GM19468 (cell line): ENCODE data around the gene FAM13B.
"Not testable (repeated sequence)": the region's sequence is repeated elsewhere in the genome, so short reads cannot be mapped to it uniquely, and the experiment has no call there.

Source experiments
- ATAC-seq: cut with Tn5 transposase; IDR thresholded peaks from one replicate; pipeline ENCODE4 v1.9.1; 2021; ENCODE audit warnings: mild to moderate bottlenecking, moderate library complexity, moderate number of reproducible peaks; ENCODE audit not compliant: unreplicated experiment; ENCODE audit errors: extremely low read depth

The FAM13B gene

DNA sequence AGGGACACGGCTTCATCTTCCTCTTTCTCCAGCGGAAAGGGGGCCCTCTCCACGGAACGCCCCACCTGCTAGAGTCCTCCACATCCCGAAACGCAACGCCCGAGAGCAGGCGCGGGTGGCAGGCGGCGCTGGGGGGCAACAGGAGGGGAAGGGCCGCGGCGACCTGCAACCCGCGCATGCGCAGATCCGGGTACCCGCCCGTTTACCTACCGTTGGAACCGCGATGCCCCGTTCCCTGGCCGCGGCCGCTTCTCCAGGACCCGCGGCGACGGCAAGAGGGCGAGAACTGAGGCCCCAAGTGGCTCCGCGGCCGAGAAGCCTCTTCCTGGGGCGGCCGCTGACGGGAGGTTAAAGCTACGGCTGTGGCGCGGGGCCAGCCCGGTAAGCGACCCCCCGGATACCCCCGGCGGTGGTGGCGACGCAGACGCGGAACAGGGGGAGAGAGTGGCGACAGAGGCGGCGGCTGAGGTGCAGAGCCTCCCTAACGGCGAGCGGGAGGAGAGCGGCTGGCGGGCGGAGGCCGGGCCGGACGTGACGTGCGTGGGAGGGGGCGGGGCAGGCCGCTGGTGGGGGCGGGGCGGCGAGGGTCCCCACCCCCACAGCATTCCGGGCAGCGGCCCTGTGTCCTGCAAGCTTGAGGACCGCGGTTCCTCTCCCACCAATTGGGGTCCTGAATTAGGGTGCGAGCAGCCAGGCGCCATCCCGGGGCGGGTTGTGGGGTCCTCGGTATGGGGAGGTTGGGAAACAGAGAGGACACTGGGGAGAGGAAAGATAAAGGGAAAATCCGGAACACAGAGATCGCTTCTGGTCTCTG lies at the start of gene FAM13B:
FAM13B (minus strand) TSS at position 508 of the 814 bp plus-strand sequence. CDS start 13,968 bp downstream, outside the sequence.
- ATAC-seq, result no peak

DNA sequence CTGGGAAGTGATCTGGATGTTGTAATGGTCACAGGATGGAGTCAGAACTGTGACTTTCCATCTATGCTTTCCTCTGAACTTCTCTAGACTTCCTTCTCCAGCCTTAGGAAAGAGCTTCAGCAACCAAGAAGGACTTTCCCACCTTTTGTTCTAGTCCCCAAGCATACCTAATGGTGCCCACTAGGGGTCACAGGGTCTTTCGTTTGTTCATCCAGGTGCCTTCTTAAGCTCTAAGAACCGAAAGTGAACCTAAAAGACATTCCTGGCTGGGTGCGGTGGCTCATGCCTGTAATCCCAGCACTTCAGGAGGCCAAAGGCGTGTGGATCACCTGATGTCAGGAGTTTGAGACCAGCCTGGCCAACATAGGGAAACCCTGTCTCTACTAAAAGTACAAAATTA lies 49.2 kb upstream of the FAM13B start:
- no peak for ATAC-seq

DNA sequence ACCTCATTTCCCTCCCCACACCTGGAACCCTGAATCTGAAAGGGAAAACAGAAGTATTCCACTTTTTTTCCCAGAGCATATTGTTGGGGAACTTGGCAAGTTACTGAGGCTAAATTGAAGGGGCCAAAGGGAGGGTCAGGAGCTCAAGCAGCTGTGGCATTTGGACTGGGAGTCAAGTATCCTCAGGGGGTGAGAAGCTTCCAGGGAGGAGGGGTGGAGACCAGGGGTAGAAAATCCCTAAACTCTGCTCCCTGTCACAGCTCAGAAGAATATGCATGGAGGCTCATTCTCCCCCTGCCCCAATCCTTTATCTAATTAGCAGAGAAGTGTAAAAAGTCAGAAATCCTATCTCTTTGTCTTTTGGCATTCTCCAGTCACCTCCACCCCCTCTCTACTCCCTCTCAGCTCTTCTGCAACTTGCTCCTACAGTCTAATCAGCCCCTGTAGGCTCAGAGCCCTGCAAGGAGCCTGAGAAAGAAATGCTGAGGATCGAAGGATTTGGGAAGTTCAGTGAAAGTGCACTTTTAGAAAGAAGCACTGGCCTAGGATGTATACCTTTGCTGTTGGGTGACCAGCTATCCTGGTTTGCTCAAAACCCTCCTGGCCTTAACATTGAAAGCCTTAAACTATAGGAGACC lies 45.2 kb upstream of the FAM13B start:
- ATAC-seq, result no peak

DNA sequence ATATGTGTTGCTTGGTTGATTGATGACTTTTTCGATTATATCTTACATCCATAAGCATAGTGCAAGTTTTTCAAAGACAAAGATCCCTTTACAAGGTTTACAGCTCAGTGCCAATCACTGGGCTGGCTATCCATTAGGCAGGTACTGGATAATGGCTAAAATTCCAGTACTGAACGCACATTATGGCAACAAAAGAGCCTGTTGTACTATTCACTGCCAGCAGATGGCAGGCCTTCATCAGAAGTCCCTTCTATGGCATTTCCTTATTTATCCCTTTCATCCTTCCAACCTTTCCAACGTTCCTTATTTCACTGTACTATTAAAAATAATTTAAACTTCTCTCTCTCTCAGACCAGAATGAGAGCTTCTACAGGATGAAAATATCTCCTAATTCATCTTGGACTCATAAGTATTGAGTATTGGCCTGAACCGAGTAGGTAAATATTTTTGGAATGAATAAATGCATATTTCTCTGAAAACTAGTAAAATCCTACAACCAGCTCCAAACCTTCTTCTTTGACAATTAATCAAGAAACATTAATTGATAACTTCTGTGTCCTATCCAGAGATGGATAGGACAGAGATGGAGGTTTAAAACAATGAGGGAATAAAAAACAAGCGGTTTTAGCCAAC lies 44.3 kb upstream of the FAM13B start:
- no peak for ATAC-seq

DNA sequence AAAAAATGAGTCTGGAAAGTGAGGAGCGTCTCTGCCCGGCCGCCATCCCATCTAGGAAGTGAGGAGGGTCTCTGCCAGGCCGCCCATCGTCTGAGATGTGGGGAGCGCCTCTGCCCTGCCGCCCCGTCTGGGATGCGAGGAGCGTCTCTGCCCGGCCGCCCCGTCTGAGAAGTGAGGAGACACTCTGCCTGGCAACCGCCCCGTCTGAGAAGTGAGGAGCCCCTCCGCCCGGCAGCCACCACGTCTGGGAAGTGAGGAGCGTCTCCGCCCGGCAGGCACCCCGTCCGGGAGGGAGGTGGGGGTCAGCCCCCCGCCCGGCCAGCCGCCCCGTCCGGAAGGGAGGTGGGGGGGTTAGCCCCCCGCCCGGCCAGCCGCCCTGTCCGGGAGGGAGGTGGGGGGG lies 37.1 kb upstream of the FAM13B start:
- not testable (repeated sequence) for ATAC-seq

DNA sequence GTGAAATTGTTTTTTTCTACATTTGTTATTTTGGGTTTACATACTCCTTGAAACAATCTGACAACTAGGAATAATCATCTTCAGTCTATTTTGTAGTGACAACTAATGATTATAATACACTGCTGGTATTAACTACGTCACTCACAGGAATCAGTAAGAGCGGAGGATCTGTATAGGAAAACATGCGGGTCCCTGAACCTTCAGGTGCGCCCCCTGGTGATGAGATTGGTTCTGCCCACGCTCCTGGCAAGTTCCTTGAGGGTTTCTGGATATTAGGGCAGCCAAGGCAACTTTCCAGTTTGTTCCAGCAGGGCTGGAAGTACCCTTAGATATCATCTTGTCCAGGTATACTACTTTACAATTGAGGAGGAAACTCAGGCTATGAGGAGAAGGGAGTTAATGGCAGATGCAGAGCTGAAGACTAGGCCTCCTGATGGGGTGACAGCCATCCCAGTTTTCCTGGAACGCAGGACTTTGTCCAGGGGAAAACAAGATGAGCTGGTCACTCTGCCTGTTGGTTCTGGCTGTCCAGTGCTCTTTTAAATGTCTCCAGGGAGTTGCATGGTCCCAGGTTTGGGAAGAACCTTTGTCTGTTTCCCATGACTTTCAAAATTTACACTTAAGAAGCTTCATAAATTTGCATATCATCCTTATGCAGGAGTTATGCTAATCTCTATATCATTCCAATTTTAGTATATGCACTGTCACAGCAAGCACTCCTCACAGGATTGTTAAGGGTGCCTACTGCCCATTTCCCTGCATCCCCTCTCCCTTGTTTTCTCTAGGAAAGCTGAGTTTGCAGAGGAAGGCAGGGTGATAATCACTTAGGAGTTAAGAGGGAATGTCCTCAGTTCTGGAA lies 36.1 kb upstream of the FAM13B start:
- ATAC-seq, result no peak

DNA sequence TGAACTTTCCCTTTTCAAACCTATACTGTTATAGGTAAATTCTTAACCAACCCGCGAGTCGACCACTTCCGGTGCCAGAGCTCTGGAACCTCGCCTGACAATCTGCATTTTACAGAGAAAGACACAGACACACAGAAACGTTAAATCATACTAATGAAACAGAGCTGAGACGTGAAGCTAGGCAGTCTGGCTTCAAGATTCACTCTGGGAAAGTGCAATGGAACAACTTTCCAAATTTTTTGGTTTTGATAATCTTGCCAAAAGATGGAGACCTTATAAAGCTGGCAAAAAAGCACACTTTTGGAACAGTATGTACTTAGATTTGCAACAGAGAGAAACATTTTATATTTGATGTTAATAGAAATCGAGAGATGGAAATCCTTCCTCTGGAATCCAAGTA lies 35.1 kb upstream of the FAM13B start:
- no peak for ATAC-seq

DNA sequence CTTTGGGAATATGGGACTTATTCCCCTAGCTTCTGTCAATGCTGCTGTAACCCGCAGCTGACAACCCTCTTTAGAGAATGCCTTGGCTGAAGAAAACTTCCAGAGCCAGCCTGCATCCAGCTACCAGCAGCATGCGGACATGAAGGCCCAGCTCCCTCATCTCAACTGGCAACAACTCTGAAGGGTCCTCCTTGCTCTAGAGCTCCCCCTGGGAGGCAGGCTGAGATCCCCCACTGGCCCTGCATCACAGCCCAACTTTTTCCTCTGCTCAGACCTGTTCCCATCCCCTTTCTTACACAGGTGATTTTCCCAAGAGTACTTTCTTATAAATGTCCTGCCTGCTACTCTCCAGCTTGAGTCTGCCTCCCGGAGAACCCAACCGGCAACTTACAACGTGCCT lies 32.2 kb upstream of the FAM13B start:
- no peak for ATAC-seq

DNA sequence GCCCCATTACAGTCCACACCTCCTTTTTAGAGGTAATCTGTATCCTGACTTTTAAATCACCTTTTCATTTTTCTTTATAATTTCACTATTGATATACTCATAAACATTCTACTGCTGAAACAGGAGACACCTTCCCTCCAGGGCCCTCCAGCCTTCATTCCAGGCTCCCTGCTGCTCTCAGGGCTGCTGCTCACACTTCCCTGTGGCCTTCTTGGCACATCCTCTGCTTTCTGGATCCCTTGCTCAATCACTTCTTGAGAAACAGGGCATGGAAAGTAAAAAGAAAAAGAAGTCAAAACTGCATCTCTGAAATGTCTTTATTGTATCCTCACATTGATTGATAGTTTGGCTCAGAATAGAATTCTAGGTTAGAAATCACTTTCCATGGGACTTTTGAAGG lies 31.6 kb upstream of the FAM13B start:
- ATAC-seq, result no peak

DNA sequence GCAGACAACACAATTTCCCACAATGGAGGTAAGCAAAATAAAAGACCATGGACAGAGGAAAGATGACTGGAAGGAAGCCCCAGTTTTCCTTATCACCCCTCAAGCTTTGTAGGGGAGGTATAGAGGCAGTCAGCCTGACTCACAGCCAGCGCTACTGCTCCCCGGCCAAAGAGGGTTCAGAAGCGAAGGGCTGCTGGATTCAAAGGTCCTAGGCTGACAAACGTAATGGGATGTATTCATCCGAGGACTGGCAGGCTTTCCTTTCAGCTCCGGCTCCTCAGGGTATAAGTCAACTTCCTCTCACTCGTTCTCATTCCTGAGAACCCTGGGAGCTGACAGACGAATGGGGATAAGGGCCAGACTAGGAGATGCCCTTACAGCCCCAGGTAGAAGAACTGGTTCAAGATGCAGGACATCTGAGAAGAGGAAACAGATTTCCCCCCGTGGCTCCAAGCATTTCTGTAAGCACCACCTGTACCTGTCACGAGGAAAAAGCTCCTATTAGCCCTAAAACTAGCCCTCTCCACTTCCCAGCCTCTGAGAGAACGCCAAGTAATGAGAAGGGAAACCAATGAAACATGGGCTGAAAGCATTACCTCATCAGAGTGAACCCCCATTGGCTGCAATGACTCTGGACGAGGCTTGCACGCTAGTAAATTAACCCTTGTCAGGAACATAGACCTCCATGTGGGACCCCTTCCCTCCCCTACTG lies 22.1 kb upstream of the FAM13B start:
- no peak for ATAC-seq

DNA sequence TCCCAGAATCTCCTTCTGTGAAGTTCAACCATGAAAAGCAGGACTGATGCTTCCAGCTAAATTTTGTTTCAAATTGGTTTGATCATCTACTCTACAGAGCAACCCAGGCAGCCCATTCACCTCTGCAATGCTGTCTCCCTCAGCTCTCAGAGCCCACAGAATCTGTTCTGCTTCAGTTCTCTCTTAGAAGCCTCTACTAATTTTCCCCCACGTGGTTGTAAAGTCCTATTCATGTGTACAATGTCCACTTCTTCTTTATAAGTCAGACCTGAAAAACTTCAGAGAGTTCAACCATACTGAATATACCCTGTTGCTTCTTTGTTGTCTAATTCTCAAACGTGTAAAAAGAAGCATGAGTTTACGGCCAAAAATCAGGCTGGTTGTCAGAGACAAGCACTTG lies 21.3 kb upstream of the FAM13B start:
- ATAC-seq, result no peak

DNA sequence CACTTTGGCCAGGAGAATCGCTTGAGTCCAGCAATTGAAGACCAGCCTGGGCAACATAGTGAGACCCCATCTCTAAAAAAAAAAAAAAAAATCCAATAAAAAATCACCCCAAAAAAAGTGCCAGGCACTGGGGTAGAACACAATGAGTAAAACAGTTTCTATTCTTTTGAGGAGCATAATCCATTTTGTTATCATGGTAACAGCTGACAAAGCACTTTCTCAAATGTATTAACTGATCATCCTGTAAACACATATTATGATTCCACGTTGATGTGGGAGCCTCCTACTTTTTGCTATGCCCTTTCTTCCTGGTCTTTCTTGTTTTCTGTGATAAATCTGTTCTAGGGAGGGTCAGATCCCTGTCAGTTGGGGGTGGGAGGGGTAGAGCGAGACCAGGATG lies 20.7 kb upstream of the FAM13B start:
- no peak for ATAC-seq

DNA sequence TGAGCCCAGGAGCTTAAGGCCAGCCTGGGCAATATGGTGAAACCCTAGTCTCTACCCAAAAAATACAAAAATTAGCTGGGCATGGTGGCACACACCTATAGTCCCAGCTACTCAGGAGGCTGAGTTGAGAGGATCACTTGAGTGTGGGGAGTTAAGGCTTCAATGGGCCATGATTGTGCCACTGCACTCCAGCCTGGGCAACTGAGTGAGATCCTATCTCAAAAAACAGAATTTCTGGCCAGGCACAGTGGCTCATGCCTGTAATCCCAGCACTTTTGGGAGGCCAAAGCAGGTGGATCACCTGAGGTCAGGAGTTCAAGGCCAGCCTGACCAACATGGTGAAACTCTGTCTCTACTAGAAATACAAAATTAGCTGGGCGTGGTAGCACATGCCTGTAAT lies 19.8 kb upstream of the FAM13B start:
- ATAC-seq, result not testable (repeated sequence)

DNA sequence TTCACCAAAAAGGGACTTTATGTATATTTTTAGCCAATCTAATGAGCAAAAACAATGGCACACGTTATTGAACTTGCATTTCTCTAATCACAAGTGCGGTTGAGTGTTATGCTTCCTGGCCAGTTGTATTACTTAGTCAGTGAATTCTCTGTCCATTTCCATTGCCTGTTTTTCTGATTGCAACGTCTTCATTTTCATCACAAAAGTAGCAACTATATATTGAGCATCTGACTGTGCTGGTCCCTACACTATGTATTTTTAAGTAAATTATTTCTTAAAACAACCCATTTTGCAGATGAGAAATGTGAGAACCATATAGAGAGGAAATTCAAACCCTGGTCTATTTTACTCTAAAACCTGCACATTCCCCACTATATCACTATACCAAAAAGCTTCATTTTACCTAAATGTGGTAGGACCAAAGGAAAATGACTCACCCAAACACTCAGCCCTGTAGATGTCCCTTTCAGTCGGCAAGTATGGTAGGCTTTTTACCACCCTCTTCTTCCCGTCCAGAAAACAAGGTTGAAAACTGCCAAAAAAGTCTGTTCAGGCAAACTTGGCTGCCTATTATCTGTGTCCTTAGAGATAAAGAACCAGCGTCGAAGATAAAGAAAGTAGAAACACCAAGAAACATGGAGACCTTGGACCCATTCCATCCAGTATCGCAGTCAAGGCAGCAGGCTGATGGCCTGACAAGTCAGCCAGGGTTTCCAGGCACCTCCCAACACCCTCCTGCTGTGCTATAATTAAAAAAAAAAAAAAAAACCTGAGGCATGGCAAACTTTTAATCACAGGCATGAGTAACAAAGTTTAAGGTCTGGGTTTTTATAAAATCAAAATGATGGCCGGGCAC lies 18.8 kb upstream of the FAM13B start:
- ATAC-seq, result no peak

DNA sequence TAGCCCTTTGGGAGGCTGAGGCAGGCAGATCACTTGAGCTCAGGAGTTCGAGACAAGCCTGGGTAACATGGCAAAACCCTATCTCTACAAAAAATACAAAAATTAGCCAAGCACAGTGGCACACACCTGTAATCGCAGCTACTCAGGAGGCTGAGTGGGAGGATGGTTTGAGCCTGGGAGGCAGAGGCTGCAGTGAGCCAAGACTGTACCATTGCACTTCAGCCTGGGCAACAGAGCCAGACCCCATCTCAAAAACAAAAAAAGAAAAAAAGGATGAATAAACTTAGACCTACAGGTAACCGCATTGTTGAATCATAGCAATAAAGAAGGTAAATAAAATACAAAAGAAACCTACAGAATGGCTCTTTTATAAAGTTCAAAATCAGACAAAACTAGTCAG lies 12.4 kb upstream of the FAM13B start:
- not testable (repeated sequence) for ATAC-seq

DNA sequence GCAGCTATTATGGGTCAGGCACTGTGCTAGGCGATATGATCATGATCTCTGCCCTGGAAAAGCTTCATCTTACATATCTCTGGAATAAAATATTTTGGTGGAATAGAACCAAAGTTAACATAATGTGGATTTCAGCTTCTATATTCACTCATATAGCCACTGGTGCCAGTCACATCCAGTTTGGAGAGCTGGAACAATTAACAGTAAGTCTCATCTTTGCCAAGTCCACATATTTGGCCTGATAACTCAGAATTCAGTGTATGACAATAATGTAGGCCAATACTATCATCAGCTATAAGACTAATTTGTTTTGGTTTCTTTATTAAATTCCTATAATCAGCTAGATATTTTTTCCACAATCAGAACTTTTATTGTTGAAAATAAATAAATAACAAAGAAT lies 5.9 kb upstream of the FAM13B start:
- no peak for ATAC-seq

DNA sequence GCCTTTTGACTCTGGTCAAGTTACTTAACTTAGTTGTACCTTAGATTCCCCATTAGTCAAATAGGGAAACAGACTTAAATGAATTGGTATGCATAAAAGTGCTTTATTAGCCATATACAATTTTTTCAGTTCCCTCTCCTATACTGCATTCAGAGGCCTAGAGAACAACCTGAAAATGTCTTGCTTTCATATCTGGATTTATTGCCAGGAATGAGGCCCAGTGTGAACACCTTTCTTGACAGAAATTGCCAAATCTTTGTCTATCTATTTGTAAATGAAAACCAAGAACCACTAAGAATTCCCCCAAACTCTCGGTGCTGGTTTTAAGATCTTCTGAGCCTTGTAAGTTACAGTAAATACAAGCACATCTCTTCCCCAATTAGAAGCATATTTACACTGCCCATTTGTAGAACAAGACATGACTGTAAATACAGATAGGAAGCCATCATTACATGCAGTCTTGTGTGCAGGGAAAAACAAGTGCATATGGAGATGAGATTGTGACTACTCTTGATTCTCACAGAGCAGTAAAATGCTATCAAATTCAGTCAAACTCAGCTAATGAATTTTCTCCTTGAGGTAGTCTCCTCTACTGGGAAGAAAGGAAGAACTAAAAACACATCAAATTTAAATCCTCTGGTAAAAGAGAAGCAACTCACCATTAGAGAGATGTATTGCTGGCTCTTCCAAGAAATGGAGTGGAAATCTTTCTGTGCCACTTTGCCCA lies 5.2 kb upstream of the FAM13B start:
- no peak for ATAC-seq

DNA sequence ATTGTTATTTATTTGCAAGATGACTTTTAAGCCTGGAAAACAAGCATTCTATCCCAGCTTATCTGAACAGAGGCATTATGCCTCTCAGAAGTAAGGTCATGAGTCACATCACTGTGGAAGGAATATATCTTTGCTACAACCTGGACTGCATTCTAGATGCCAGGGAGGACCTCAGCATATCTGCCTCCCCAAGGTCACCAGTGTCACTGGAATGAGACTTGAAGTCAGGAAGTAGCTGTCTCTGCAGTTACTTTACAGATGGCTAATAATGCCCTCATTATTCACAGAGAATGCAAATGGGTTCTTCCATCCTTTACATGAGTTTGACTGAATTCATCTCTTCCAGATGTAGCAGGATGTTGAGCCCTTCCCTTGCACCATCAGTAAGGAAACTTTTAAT lies 4.4 kb upstream of the FAM13B start:
- ATAC-seq, result no peak
